ENCODE data around the gene ZMIZ1. TPM values are rescaled to one million over a fixed set of nuclear protein-coding genes. Genes with fewer than 3 reads are reported as not detected.

The ZMIZ1 gene
- total RNA-seq, 1 experiment from 2014 or later, result 34.2 TPM

- POLR2A ChIA-PET, result no interaction called here
- ATAC-seq, result no peak
These were observed 54.8 kb downstream of the ZMIZ1 start for GRCh38 chr10:79123547-79123963.

GRCh38 chr10:79124066-79124465 lies 55.3 kb downstream of the ZMIZ1 start:
- Histone ChIP-seq H3K36me3 (ENCODE audit: control insufficient read depth, insufficient read depth, low read length) (no peaks in the 10 kb centered on the region), H3K27me3 (ENCODE audit: control insufficient read depth, insufficient read depth, low read length) (no peaks in the 10 kb centered on the region), H3K9me3 (ENCODE audit: control insufficient read depth, insufficient read depth, low read depth, low read length) (no peaks in the 10 kb centered on the region), H3K4me3 (ENCODE audit: low read depth in 2 of 2, low read length in 2 of 2) (no peak overlapping the region), H3K27ac (ENCODE audit: low read length) (0 out of 2 replicates have a peak overlapping the region, but pooled peaks have one; percentile 36), H3K4me1 (ENCODE audit: control insufficient read depth, insufficient read depth, low read length) (peaks cover 50% of the 10 kb centered on the region)
- DNase-seq (ENCODE audit: low read depth, low spot score), result no peak
- BruUV-seq (replicated peaks), result no TSS peak
- in situ Hi-C loops (cut with HindIII; ENCODE audit: low pct_unique_long_range_greater_than_20kb, low sequenced_read_pairs) (no loop called here), intact Hi-C loops (cut with micrococcal nuclease; ENCODE audit: unreplicated experiment) (no loop called here)
- TF ChIP-seq TCF7L2 (IDR thresholded peaks at IDR 0.05; ENCODE audit: low read depth, low read length) (no peak), REST (IDR thresholded peaks at IDR 0.05; ENCODE audit: insufficient read depth in 1 of 2, low read depth in 2 of 2, low read length in 1 of 2) (no peak), SIN3A (IDR thresholded peaks at IDR 0.05; ENCODE audit: borderline replicate concordance, insufficient read depth, low read depth, low read length) (no peak), CTCF (IDR thresholded peaks at IDR 0.05) (no peak), POLR2AphosphoS5 (IDR thresholded peaks at IDR 0.05; ENCODE audit: low read depth, low read length) (no peak)
- ATAC-seq, result no peak
- CTCF ChIA-PET, result no interaction called here
- POLR2A ChIA-PET, result interaction anchor here (0.6 kb wide), 1 partner anchor 285 kb away, joined by 10 read pairs; no protein-coding TSS in a partner anchor

More at GRCh38 chr10:79123547-79123963, 54.8 kb downstream of the ZMIZ1 start:
- Histone ChIP-seq H3K36me3 (ENCODE audit: control insufficient read depth, insufficient read depth, low read length) (no peaks in the 10 kb centered on the region), H3K4me1 (ENCODE audit: control insufficient read depth, insufficient read depth, low read length) (peaks cover 45% of the 10 kb centered on the region), H3K27ac (ENCODE audit: low read length) (peak overlapping the region; percentile 2; the same call in 1 of the 2 replicates), H3K27me3 (ENCODE audit: control insufficient read depth, insufficient read depth, low read length) (no peaks in the 10 kb centered on the region), H3K4me3 (ENCODE audit: low read depth in 2 of 2, low read length in 2 of 2) (no peak overlapping the region), H3K9me3 (ENCODE audit: control insufficient read depth, insufficient read depth, low read depth, low read length) (no peaks in the 10 kb centered on the region)
- no peak for DNase-seq (ENCODE audit: low read depth, low spot score)
- CTCF ChIA-PET, result no interaction called here
- in situ Hi-C loops (cut with HindIII; ENCODE audit: low pct_unique_long_range_greater_than_20kb, low sequenced_read_pairs), result no loop called here
- TF ChIP-seq REST (IDR thresholded peaks at IDR 0.05; ENCODE audit: insufficient read depth in 1 of 2, low read depth in 2 of 2, low read length in 1 of 2), result no peak
- no peak for TF ChIP-seq CTCF (IDR thresholded peaks at IDR 0.05)
- no peak for TF ChIP-seq POLR2AphosphoS5 (IDR thresholded peaks at IDR 0.05; ENCODE audit: low read depth, low read length)
- TF ChIP-seq SIN3A (IDR thresholded peaks at IDR 0.05; ENCODE audit: borderline replicate concordance, insufficient read depth, low read depth, low read length), result no peak
- no peak for TF ChIP-seq TCF7L2 (IDR thresholded peaks at IDR 0.05; ENCODE audit: low read depth, low read length)
- intact Hi-C loops (cut with micrococcal nuclease; ENCODE audit: unreplicated experiment), result no loop called here
- no TSS peak for BruUV-seq (replicated peaks)
